SHP77 treated with DMSO at 0.1 percent for 48 hours (cell line): ENCODE measurements around the gene MEIS1.

Experiments used
- DNase-seq: peaks from one replicate; lab custom pipeline; 2025; lab: John Stamatoyannopoulos, UW

MEIS1 gene

DNA sequence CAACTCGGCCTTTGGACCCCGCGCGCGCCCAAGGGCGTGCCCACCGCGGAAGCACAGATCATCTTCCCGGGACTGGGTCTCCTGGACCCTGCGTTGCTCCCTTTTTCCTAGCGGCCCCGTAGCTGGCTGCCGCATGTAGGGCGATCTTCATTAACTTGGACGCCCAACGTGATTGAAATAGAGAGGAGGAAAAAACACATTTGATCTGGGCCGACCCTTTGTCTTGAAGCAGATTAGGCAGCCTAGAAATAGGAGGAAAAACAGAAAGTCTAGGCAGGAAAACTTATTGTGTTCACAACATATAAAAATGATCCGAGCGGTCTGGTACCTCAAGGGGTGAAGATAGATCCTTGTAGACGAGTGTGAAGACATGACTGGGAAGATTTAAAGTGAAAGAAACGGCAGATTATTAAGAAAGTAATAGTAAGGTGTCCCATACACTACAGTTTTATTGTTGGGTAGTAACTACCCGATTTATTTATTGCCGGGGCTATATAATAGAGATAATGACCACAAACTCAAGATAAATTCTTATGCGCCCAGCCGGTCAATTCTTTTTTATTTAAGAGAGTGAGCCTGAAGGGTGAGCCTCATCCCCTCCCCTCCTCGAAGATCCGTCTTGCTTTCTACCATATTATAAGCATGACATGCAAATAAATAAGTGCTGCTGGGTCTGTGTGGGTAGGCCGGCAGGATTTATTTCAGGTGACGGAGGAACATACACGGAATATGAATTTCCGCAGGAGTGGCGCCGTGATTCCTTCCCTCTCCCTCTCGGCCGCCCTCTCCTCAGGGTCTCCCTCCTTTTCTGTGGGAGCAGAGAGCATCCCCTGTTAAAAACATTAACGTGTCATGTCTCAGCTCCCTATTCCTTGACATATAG is 147.4 kb downstream of the MEIS1 start:
- DNase-seq = no peak

DNA sequence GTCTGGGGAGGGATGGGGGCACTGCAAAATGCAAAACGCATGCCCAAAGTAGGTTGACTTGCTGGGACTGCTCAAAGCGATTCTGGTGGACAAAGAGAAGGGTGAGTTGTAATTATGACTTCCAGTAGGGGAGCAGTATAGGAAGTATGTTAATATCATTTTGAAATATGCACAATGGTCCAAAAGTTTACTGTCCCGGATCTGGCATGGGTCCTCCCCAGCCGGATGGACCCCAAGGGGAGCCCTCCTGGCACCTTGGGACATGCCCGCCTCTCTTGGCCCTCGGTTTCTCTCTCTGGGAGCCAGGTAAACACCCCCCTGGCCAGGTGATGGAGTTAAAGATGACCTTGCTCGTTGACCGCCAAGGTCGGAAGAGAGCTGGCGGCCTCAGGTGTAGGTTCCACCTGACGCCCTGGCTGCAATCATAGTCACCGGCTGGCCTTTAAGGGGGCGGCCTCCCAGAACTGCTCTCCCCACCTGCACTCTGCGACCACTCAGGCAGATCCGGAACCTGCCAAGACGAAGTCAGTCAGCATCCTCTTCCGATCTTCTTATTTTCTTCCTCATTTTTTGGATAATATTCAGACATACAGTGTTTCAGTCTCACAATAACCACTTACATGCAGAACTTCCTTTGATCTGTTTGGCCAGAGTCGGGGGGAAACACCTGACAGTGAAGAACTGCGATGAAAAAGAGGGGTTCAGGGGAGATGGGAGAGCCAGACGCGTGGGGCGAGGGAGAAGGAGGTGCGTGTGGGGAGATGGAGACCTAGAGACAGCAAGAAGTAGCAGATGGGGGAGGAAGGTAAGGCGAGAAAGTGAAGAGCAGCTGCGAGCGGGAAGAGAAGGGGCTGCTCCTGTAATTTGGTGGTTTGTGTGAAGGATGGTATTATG is 148.3 kb downstream of the MEIS1 start:
- no peak for DNase-seq

DNA sequence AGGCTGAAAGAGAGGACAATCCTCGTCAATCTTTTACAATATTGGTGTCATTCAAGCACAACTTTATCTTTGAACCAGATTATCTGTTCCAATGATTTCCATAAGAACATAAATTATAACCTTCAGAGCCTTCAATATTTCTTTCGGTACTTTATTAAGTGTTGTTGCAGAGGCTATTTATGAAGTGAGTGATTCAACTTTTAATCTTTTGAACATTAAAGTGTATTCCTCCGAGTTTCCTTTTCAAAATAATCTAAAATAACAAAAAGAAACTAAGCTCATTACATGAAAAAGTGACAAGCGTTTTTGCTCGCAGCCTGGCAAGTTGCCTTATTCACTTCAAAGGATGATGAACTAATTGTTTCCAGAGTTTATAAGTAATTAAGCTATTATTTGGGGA is 149.0 kb downstream of the MEIS1 start:
- no peak for DNase-seq

DNA sequence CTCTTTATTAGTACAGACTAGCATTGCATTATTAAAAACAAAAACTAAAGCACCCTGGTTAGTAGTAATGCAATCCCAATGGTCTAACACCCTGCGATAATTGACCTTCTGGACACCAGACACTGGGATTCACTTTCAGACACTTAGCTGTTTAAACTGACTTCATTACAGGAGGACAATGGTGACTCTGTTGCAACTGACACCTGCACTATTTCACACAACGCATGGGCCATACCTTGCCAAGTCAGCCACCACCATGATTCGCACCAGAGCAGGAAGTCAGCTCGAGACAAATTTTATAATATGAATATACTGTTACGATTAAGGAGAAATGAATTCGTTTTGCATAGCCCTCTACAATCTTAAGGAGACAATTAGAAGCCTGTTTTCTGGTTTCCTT is 150.7 kb downstream of the MEIS1 start:
- no peak for DNase-seq

DNA sequence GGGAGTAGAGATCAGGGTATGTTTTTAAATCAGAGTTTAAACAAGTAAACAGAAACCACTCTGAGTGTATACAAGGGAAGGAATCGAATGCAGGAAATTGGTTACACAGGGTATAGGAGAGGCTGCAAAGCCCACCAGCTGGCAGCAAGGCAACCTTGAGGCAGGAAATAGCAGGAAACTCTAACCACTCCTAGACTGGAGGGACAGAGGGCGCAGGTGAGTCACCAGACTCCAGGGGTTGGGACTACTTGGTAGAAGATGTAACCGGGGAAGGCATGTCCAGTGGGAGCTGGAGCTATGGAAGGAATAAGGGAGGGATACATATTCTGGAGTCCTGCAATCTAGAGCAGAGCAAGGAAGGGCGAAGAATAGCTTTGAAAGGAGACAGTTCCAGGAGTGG is 152.3 kb downstream of the MEIS1 start:
- peak; percentile 45 for DNase-seq

DNA sequence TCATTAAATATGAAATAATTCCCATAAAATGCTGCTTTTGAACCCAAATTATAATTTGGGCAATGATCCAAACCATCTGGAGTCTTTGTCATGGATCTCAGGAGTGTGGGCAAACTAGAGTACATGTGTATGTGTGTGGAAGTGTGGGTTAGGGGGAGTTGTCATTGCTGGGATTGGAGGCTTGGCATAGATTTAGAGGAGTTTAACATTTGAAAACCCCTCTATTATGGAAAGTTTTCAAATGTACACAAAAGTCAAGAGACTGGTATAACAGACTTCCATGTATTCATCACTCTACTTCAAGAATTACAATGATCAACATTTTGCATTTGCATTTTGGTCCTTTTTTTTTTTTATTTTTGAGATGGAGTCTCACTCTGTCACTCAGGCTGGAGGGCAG is 159.1 kb downstream of the MEIS1 start:
- no peak for DNase-seq

DNA sequence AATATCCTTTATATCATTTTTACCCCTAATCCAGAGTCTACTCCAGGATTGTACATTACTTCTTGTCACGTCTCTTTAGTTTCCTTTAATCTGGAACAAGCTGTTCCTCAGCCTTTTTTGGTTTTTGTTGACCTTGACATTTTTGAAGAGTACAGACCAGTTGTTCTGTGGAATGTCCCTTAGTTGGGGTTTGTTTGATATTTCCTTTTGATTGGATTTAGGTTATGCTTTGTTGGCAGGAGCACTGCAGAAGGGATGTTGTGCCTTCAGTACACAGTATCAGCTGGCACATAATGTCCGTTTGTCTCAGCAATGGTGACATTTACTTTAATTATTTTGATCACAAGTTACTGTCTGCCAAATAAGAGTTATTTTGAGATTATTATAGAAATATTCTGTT is 160.6 kb downstream of the MEIS1 start:
- DNase-seq = no peak

DNA sequence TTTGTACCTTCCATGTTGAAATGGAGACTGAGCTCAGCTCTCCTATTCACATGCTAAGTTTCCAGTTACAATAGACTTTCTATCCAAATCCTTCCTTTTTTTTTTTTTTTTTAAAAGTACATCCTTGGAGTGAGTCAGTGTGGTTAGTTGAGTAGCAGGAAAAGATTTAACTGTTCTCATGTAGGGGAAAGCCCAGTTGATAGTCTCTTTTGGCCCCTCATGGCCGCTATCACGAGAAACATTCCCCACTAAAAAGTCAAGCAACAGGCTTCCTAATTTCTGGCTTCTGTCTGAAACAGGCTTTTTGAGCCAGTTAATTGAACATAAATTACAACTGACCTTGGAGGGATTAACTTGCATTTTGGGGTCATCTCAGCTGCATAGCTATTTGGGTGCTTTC is 161.3 kb downstream of the MEIS1 start:
- no peak for DNase-seq

DNA sequence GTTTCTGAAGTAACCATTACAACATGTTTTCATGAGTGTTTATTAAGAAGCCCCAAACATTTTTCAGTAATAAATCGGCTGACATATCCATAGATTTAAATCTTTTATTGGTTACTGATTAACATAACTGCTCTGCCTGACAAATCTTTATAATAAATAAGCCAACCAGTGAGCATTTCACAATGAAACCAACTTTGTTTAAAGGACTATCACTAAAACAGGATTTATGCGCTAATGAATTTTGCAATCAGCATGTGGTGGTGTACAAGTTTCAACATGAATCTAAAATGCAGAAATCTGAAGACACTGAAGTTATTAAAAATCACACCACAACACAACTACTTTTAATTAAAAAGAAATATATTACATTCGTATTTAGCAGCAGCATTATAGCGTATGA is 166.7 kb downstream of the MEIS1 start:
- no peak for DNase-seq

DNA sequence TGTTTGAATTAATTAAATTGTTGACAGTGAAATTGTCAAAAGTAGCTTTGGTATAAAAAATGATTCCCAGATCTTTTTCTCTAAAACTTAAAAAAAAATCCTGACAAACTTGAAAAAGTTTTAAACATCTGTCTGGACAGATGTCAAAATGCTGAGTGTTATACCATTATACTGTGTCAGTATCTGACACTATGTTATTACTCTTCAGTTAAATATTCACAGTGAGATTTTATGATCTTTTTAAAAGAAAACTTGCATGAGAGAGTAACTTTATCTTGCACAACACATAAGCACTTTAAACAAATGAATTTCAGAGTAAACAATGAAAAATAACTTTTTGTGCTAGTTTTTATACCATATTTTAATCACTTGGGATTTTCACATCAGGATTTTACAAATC is 167.4 kb downstream of the MEIS1 start:
- DNase-seq = no peak

DNA sequence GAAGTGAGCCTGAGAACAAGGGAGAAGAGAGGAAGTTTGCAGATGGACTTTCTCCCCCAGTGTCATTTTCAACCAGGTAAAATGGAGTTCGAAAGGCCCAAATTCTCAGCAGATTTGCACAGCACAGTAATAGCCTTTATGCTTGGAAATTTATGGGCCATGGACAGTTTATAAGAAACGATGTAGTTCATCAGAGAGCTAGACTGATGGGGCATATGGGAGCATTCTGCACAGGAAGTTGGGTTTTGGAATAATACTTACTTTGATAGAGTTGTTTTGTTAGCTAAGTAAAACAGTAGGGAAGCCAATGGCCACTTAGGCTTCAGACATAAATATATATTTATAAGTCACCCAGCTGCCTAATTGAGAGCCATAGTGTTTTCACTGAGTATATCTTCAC is 169.4 kb downstream of the MEIS1 start:
- DNase-seq = no peak

DNA sequence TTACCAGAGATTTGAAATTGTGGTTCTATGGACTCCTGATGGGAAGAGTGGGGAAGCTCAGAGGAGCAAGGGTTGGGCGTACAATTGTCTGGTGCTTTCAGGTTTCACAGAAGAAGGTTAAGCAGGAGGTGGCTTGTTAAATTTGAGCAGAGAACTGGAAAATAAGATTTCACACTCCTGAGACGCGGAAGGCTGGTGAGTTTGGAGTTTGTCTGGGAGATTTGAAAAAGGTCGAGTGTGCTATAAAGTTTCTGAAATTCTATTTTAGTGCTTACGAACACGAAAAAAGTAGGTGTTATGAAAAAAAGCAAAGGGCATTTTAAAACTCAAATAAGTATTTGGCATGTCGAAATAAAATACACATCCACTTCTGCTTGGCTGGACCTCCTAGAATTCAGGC is 170.1 kb downstream of the MEIS1 start:
- DNase-seq = no peak

DNA sequence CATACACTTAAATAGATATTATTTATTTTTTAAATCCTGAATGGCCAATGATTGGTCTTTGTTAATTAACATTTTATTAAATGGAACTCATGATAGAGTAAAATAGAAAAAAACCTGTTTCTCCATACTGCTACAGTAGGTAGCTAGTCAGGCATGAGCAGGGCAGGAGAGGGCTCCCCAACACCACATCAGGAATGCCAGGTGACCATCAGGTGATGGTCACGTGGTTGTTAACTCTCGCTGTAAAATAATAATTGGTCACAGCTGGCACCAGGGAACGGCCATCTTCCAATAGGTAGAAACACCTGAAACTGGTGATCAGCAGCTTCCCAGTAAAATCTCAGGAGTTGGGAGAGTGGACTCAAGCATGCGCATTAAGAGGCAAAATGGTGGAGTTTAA is 172.2 kb downstream of the MEIS1 start:
- DNase-seq = no peak
